Upper lobe of left lung (tissue), 6 donors: ENCODE measurements around the gene PDGFRA. TPM values are rescaled to one million over a fixed set of nuclear protein-coding genes. Genes with fewer than 3 reads are reported as not detected.
A peak's percentile ranks its signal among the peaks of the same experiment; 100 is the strongest.

ENCODE experiments used
- ATAC-seq, 2 donors: fragments of 200-7000 bp; cut with Tn5 transposase; one replicate each; pipeline ENCODE4 v1.9.1; 2022; ENCODE audit warnings: mild to moderate bottlenecking in 2 of 2, moderate library complexity in 2 of 2; ENCODE audit not compliant: low FRiP score in 2 of 2
- DNase-seq, 2 donors: peaks; one replicate each; pipeline ENCODE4 v3.0.0-alpha.2; 2019 to 2020
- H3K27ac ChIP-seq, 4 donors: fragments of 200-600 bp; sonication (generic); one replicate each; pipeline ENCODE4 v1.5.1; 2016 to 2019
- H3K27me3 ChIP-seq, 4 donors: fragments of 200-600 bp; sonication (generic); one replicate each; pipeline ENCODE4 v1.5.1; 2017 to 2019
- H3K36me3 ChIP-seq, 4 donors: fragments of 200-600 bp; sonication (generic); one replicate each; pipeline ENCODE4 v1.5.1; 2016 to 2019
- H3K4me1 ChIP-seq, 4 donors: fragments of 200-600 bp; sonication (generic); one replicate each; pipeline ENCODE4 v1.5.1; 2018 to 2019
- H3K4me3 ChIP-seq, 4 donors: fragments of 200-600 bp; sonication (generic); one replicate each; pipeline ENCODE4 v1.5.1; 2017 to 2019; ENCODE audit warnings: mild to moderate bottlenecking in 2 of 4, moderate library complexity in 1 of 4
- H3K9me3 ChIP-seq, 4 donors: fragments of 200-600 bp; sonication (generic); one replicate each; pipeline ENCODE4 v1.5.1; 2018 to 2019
- CTCF ChIP-seq, 6 experiments: fragments of 450-650 bp in 4 of 6; fragments of 200-600 bp in 2 of 6; sonication (generic) in 2 of 6; IDR thresholded peaks; one replicate each; pipeline ENCODE4 v1.5.1; 2016 to 2019; ENCODE audit warnings: antibody characterized with exemption in 6 of 6
- EP300 ChIP-seq, 4 donors: sonication (generic); formaldehyde crosslinking; IDR thresholded peaks; one replicate each; pipeline ENCODE4 v1.5.1; 2017; ENCODE audit warnings: antibody characterized with exemption in 4 of 4, control low read depth in 2 of 4
- POLR2A ChIP-seq, 4 donors: fragments of 450-650 bp; IDR thresholded peaks; one replicate each; pipeline ENCODE4 v1.5.1; 2016 to 2017; ENCODE audit warnings: antibody characterized with exemption in 4 of 4, mild to moderate bottlenecking in 2 of 4
- POLR2AphosphoS5 ChIP-seq, 2 donors: sonication (generic); formaldehyde crosslinking; IDR thresholded peaks; one replicate each; pipeline ENCODE4 v1.5.1; 2017; ENCODE audit warnings: antibody characterized with exemption in 2 of 2
- WGBS, 2 donors: methylation state at CpG; one replicate each; pipeline ENCODE4 v1.1.5; 2017 to 2018; 5-methylcytosine and 5-hydroxymethylcytosine counted together
- total RNA-seq, 6 donors: library from RNA; depleted of rRNA in 4 of 6; stranded (reverse); fragments of >200 nt in 4 of 6; gene quantifications; one replicate each; pipeline versions ENCODE4 v1.1.0 to v1.2.1, GENCODE V29; 2016 to 2021
- donor health status: DM: no; HTN: no; CAD: no; lungs with moderate emphysema.
- donor health status: DM: no; HTN: yes; CAD: no; lungs with severe emphysema.

PDGFRA gene
- total RNA-seq, 6 donors from 2014 or later = 60.5 to 136 (median 77.0) TPM

GRCh38 chr4:54199919-54200318 lies 29.2 kb upstream of the PDGFRA start:
- Histone ChIP-seq H3K4me3 (no peak overlapping the region), H3K27ac (no peak overlapping the region), H3K27me3 (no peaks in the 10 kb centered on the region), H3K4me1 (peaks cover 0 to 6% (median 0%) of the 10 kb centered on the region in 4 donors), H3K9me3 (no peaks in the 10 kb centered on the region), H3K36me3 (no peaks in the 10 kb centered on the region)
- no peak for DNase-seq
- WGBS, 2 donors = 93 to 97% methylated on average over 5 of the region's 5 CpGs
- TF ChIP-seq CTCF (IDR thresholded peaks at IDR 0.05) (no peak), EP300 (IDR thresholded peaks at IDR 0.05) (no peak), POLR2AphosphoS5 (IDR thresholded peaks at IDR 0.05) (no peak), POLR2A (IDR thresholded peaks at IDR 0.05) (no peak)
- ATAC-seq = no peak

GRCh38 chr4:54209617-54210016 lies 19.5 kb upstream of the PDGFRA start:
- no peaks in the 10 kb centered on the region for H3K9me3 ChIP-seq
- no peak overlapping the region for H3K27ac ChIP-seq
- no peaks in the 10 kb centered on the region for H3K4me1 ChIP-seq
- WGBS, 2 donors = 85 to 98% methylated on average over 2 of the region's 2 CpGs
- H3K36me3 ChIP-seq = no peaks in the 10 kb centered on the region
- H3K4me3 ChIP-seq = no peak overlapping the region
- TF ChIP-seq EP300 (IDR thresholded peaks at IDR 0.05) (no peak), POLR2AphosphoS5 (IDR thresholded peaks at IDR 0.05) (no peak), CTCF (IDR thresholded peaks at IDR 0.05) (no peak), POLR2A (IDR thresholded peaks at IDR 0.05) (no peak)
- DNase-seq (no peak), ATAC-seq (no peak)
- H3K27me3 ChIP-seq = no peaks in the 10 kb centered on the region

- H3K4me1 ChIP-seq = peaks cover 6 to 8% (median 6%) of the 10 kb centered on the region in 4 donors
- no peak for ATAC-seq
- H3K36me3 ChIP-seq = no peaks in the 10 kb centered on the region
- H3K27me3 ChIP-seq = no peaks in the 10 kb centered on the region
- H3K9me3 ChIP-seq = no peaks in the 10 kb centered on the region
- TF ChIP-seq EP300 (IDR thresholded peaks at IDR 0.05) (no peak), POLR2A (IDR thresholded peaks at IDR 0.05) (no peak), CTCF (IDR thresholded peaks at IDR 0.05) (no peak), POLR2AphosphoS5 (IDR thresholded peaks at IDR 0.05) (no peak)
- H3K27ac ChIP-seq = no peak overlapping the region
- DNase-seq = no peak
- WGBS, 2 donors = 56% methylated on average over 3 of the region's 3 CpGs
- no peak overlapping the region for H3K4me3 ChIP-seq
Measured at GRCh38 chr4:54213001-54213400, 16.1 kb upstream of the PDGFRA start.

- H3K4me3 ChIP-seq = no peak overlapping the region
- no peaks in the 10 kb centered on the region for H3K36me3 ChIP-seq
- no peaks in the 10 kb centered on the region for H3K27me3 ChIP-seq
- 51 to 59% methylated on average over 4 of the region's 4 CpGs for WGBS, 2 donors
- H3K4me1 ChIP-seq = peaks cover 6 to 9% (median 6%) of the 10 kb centered on the region in 4 donors
- ATAC-seq (no peak), DNase-seq (no peak)
- no peak overlapping the region for H3K27ac ChIP-seq
- H3K9me3 ChIP-seq = no peaks in the 10 kb centered on the region
- TF ChIP-seq EP300 (IDR thresholded peaks at IDR 0.05) = peak in 1 of 4 donors; percentile 45
- no peak for TF ChIP-seq POLR2AphosphoS5 (IDR thresholded peaks at IDR 0.05)
Measured at GRCh38 chr4:54213761-54214160, 15.3 kb upstream of the PDGFRA start.

- 75 to 79% methylated on average over 4 of the region's 4 CpGs for WGBS, 2 donors
- Histone ChIP-seq H3K36me3 (no peaks in the 10 kb centered on the region), H3K9me3 (no peaks in the 10 kb centered on the region), H3K4me1 (peaks cover 6 to 9% (median 6%) of the 10 kb centered on the region in 4 donors), H3K27me3 (no peaks in the 10 kb centered on the region), H3K27ac (no peak overlapping the region), H3K4me3 (no peak overlapping the region)
- no peak for ATAC-seq
- no peak for DNase-seq
- TF ChIP-seq POLR2AphosphoS5 (IDR thresholded peaks at IDR 0.05) = no peak
- TF ChIP-seq CTCF (IDR thresholded peaks at IDR 0.05) = no peak
- no peak for TF ChIP-seq EP300 (IDR thresholded peaks at IDR 0.05)
- TF ChIP-seq POLR2A (IDR thresholded peaks at IDR 0.05) = no peak
Measured at GRCh38 chr4:54215379-54216077, 13.6 kb upstream of the PDGFRA start.
